Heart right ventricle (tissue), 16 donors: ENCODE measurements around the gene ADAMTS14. TPM values are rescaled to one million over a fixed set of nuclear protein-coding genes. Genes with fewer than 3 reads are reported as not detected.

Source experiments
- ATAC-seq, 8 donors: fragments of 200-7000 bp; cut with Tn5 transposase; one replicate each; pipeline ENCODE4 v1.9.1; 2020; ENCODE audit warnings: mild to moderate bottlenecking in 8 of 8, moderate library complexity in 8 of 8, moderate number of reproducible peaks in 1 of 8
- DNase-seq, 2 donors: peaks; one replicate each; pipeline ENCODE4 v3.0.0-alpha.2; 2020
- H3K27ac ChIP-seq, 10 donors: fragments of 200-600 bp; sonication (generic) in 2 of 10; one replicate each; pipeline versions ENCODE4 v1.5.0 to v1.8.0; 2020 to 2022; ENCODE audit warnings: mild to moderate bottlenecking in 3 of 10
- H3K27me3 ChIP-seq, 7 donors: fragments of 200-600 bp; one replicate each; pipeline ENCODE4 v1.8.0; 2021 to 2022; ENCODE audit warnings: mild to moderate bottlenecking in 2 of 7
- H3K36me3 ChIP-seq, 9 donors: fragments of 200-600 bp; sonication (generic) in 1 of 9; one replicate each; pipeline versions ENCODE4 v1.5.0 to v1.8.0; 2020 to 2022; ENCODE audit warnings: mild to moderate bottlenecking in 2 of 9
- H3K4me1 ChIP-seq, 9 donors: fragments of 200-600 bp; sonication (generic) in 1 of 9; one replicate each; pipeline versions ENCODE4 v1.5.0 to v1.8.0; 2020 to 2022; ENCODE audit warnings: mild to moderate bottlenecking in 4 of 9
- H3K4me3 ChIP-seq, 10 donors: fragments of 200-600 bp; sonication (generic) in 2 of 10; one replicate each; pipeline versions ENCODE4 v1.5.0 to v1.8.0; 2020 to 2022; ENCODE audit warnings: mild to moderate bottlenecking in 7 of 10, moderate library complexity in 2 of 10
- H3K9me3 ChIP-seq, 11 donors: fragments of 200-600 bp in 10 of 11; sonication (generic) in 2 of 11; one replicate each; pipeline versions ENCODE4 v1.5.0 to v1.8.0; 2013 to 2022; ENCODE audit warnings: mild to moderate bottlenecking in 2 of 11, control low read depth in 1 of 11, moderate library complexity in 1 of 11
- WGBS, 2 donors: extraction: QIAGEN DNeasy Blood & Tissue Kit; methylation state at CpG; one replicate each; pipeline ENCODE4 v1.1.7; 2013; ENCODE audit warnings: inconsistent platforms in 1 of 2; 5-methylcytosine and 5-hydroxymethylcytosine counted together
- intact Hi-C, 10 donors: fragments of 100-400 bp; cut with DNase I; formaldehyde crosslinking; loops; one replicate each; pipeline versions ENCODE4 v1.11.1 to v1.14.2; 2022
- polyA plus RNA-seq, 2 donors: library from polyadenylated mRNA; stranded (reverse); fragments of 200-250 nt; gene quantifications; one replicate each; pipeline ENCODE4 v1.2.3, GENCODE V29; 2013
- total RNA-seq, 10 donors: library from RNA; stranded (reverse); fragmentation: NEBNext Ultra II Directional in 3 of 10; extraction: Animal tissue kit (Norgen Biotek cat#: 25700) in 3 of 10; gene quantifications; one replicate each; pipeline versions ENCODE4 v1.2.1 to v1.2.4, GENCODE V29; 2021 to 2023
- TF ChIP-seq, protein P1 (sequence below), 9 donors: fragments of 200-600 bp; sonication (generic) in 2 of 9; IDR thresholded peaks; one replicate each; pipeline versions ENCODE4 v1.5.0 to v1.8.0; 2021 to 2022; ENCODE audit warnings: antibody characterized with exemption in 9 of 9, mild to moderate bottlenecking in 5 of 9, moderate library complexity in 1 of 9
- donor health status: Arrhythmogenic right ventricular cardiomyopathy.
- donor health status: ischemic (EF 13 %, LVEDD 7.1; RV severe dilation, severe dysfunction).
- donor health status: healthy with polysubstance abuse.
- donor health status: DM: no; HTN: yes; CAD: no.
- donor health status: DM: no; HTN: no; CAD: no.
- donor health status: ischemic (EF 25% LVEDD 6.9; RV normal size, moderate dysfunction).
- donor health status: ischemic (EF 25% LVEDD 5.7; RV mildly dilated, moderate dysfunction).
- donor health status: healthy.
- donor health status: DM: yes; HTN: yes; CAD: no.
- donor health status: Ischemic cardiomyopathy.
- donor health status: ischemic (EF 35%, LVEDD 5.7; RV mildly dilated, moderate dysfunction).
- donor health status: nonischemic (EF 11% LVEDD 7.7; RV severe dilation, severe dysfunction).
- donor health status: DM: yes; HTN: yes; CAD: no.
- donor health status: PGD.
- donor health status: ischemic (EF 29% LVEDD 5.4; RV normal size, mild dysfunction).
- donor health status: nonischemic (EF 23%, LVEDD 6.1; RV moderate dilation, normal function).

The ADAMTS14 gene
- total and polyA plus RNA-seq, 12 donors: 0.08 to 1.4 (median 0.57) TPM

- Histone ChIP-seq H3K27me3 (no peaks in the 10 kb centered on the region), H3K4me3 (no peak overlapping the region), H3K4me1 (peaks cover 0 to 15% (median 6%) of the 10 kb centered on the region in 9 donors), H3K27ac (no peak overlapping the region), H3K9me3 (no peaks in the 10 kb centered on the region), H3K36me3 (no peaks in the 10 kb centered on the region)
- TF ChIP-seq, protein P1, sequence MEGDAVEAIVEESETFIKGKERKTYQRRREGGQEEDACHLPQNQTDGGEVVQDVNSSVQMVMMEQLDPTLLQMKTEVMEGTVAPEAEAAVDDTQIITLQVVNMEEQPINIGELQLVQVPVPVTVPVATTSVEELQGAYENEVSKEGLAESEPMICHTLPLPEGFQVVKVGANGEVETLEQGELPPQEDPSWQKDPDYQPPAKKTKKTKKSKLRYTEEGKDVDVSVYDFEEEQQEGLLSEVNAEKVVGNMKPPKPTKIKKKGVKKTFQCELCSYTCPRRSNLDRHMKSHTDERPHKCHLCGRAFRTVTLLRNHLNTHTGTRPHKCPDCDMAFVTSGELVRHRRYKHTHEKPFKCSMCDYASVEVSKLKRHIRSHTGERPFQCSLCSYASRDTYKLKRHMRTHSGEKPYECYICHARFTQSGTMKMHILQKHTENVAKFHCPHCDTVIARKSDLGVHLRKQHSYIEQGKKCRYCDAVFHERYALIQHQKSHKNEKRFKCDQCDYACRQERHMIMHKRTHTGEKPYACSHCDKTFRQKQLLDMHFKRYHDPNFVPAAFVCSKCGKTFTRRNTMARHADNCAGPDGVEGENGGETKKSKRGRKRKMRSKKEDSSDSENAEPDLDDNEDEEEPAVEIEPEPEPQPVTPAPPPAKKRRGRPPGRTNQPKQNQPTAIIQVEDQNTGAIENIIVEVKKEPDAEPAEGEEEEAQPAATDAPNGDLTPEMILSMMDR (IDR thresholded peaks at IDR 0.05): no peak
- intact Hi-C loops: no loop called here
- no peak for DNase-seq
- 89 to 95% methylated on average over 6 of the region's 6 CpGs for WGBS, 2 donors
- no peak for ATAC-seq
Observed at GRCh38 chr10:70737250-70737649, 64.9 kb downstream of the ADAMTS14 start.

DNA sequence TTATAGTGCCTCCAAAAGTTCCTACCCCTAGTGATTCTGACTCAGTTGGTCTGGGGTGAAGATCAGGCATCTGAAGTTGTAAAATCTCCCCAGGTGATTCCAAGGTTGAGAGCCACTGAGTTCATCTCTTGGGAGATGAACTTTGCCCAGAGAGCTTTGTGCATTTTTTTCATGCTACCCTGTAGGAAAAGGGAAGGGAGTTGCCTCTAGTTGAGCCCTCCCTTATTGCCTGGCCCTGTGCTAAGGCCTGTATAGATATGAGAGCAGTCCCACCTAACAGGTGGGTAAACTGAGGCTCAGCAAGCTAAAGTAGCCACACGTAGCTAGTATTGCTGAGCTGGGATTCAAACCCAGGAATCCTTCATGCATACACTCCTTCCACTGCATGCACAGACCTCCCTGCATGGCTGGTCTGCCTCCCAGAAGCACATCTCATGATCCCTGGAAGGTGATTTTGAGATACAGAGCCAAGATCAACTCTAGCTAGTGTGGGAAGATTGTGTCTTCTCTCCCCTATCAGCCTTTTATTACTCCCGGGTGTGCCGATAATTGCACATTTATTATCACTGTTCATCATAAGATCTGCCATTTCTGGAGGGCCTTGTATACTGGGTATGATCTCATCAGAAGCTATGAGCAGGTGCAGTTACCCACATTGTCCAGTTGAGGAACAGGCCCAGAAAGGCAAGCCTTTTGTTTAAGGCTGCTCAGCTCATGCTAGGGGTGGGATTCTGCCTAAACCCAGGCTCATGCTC is 65.9 kb downstream of the ADAMTS14 start:
- Histone ChIP-seq H3K4me3 (no peak overlapping the region), H3K27me3 (no peaks in the 10 kb centered on the region), H3K9me3 (no peaks in the 10 kb centered on the region), H3K27ac (no peak overlapping the region), H3K36me3 (no peaks in the 10 kb centered on the region), H3K4me1 (peaks cover 3 to 24% (median 14%) of the 10 kb centered on the region in 9 donors)
- 87 to 88% methylated on average over 3 of the region's 3 CpGs for WGBS, 2 donors
- DNase-seq: no peak
- TF ChIP-seq, protein P1 (IDR thresholded peaks at IDR 0.05): no peak
- no peak for ATAC-seq
- intact Hi-C loops: no loop called here

DNA sequence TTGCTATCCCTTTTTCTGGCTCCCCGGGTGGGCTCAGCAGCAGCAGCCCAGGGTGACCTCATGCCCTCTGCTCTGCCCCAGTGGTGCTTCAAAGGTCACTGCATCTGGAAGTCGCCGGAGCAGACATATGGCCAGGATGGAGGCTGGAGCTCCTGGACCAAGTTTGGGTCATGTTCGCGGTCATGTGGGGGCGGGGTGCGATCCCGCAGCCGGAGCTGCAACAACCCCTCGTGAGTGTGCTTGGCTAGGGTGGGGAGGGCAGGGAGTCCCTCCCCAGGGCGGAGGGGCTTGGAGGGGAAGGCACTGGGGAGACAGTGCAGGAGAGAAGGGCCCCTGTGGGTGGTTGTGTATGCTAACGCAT is 66.4 kb downstream of the ADAMTS14 start:
- Histone ChIP-seq H3K4me3 (no peak overlapping the region), H3K27ac (no peak overlapping the region), H3K36me3 (no peaks in the 10 kb centered on the region), H3K27me3 (no peaks in the 10 kb centered on the region), H3K4me1 (peaks cover 5 to 30% (median 20%) of the 10 kb centered on the region in 9 donors), H3K9me3 (no peaks in the 10 kb centered on the region)
- ATAC-seq (no peak), DNase-seq (no peak)
- WGBS, 2 donors: 85 to 90% methylated on average over 12 of the region's 12 CpGs
- TF ChIP-seq, protein P1 (IDR thresholded peaks at IDR 0.05): no peak
- intact Hi-C loops: no loop called here

DNA sequence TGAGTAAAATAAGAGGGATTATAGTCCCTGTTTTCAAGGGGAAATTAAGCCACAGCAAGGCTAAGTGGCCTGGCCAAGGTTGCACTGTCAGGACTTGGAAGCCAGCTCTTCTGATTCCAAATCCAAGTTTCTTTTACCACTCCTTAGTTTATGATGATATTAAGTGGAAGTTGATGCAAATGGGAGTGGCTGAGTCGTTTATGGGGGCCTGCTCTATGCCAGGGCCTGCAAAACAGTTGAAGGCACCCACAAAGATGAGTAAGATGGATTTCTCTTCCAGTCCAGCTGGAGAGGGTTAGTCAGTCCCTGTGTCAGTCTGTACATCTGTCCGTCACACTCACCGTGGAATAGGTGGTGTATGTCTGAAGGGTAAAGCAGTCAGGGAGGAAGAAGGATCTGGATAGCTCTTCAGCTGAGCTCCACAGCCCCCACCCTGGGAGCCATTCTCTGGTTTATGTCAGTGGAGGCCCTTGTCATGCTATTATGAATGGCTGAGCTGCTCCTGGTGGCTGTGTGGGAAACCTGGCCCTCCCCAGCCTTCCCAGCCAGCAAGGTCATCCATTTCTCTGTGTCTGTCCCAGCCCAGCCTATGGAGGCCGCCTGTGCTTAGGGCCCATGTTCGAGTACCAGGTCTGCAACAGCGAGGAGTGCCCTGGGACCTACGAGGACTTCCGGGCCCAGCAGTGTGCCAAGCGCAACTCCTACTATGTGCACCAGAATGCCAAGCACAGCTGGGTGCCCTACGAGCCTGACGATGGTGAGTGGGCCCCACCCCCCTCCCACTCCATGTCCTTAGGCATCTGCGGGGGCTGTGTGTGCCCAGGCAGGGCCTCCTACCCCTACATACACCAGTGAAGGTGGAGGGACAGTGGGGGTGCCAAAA is 68.3 kb downstream of the ADAMTS14 start:
- Histone ChIP-seq H3K36me3 (no peaks in the 10 kb centered on the region), H3K9me3 (peaks cover 0 to 4% (median 0%) of the 10 kb centered on the region in 11 donors), H3K4me3 (no peak overlapping the region), H3K27me3 (no peaks in the 10 kb centered on the region), H3K27ac (no peak overlapping the region), H3K4me1 (peaks cover 5 to 32% (median 23%) of the 10 kb centered on the region in 9 donors)
- ATAC-seq (no peak), DNase-seq (no peak)
- intact Hi-C loops: no loop called here
- TF ChIP-seq, protein P1 (IDR thresholded peaks at IDR 0.05): no peak
- 83% methylated on average over 12 of the region's 12 CpGs for WGBS, 2 donors
